ENCODE results near the gene GINS1.
A peak's percentile ranks its signal among the peaks of the same experiment; 100 is the strongest.

GINS1 gene

GRCh38 chr20:25402583-25402982, 4.9 kb upstream of the GINS1 start:
- no peak for TF ChIP-seq CTCF (conservative IDR thresholded peaks at IDR 0.05)
- H3K27ac ChIP-seq, result no peak overlapping the region

GRCh38 chr20:25408170-25408547, 686 bp downstream of the GINS1 start:
- peak overlapping the region; percentile 82 for H3K27ac ChIP-seq
- TF ChIP-seq CTCF (conservative IDR thresholded peaks at IDR 0.05), result no peak

- peak overlapping the region; percentile 82; the same call in 1 of the 2 replicates for H3K27ac ChIP-seq
- TF ChIP-seq CTCF (conservative IDR thresholded peaks at IDR 0.05), result no peak
Observed at GRCh38 chr20:25408890-25409289, 1.4 kb downstream of the GINS1 start.

GRCh38 chr20:25418776-25419175, 11.3 kb downstream of the GINS1 start:
- TF ChIP-seq CTCF (conservative IDR thresholded peaks at IDR 0.05), result no peak
- H3K27ac ChIP-seq, result no peak overlapping the region

- no peak for TF ChIP-seq CTCF (conservative IDR thresholded peaks at IDR 0.05)
- no peak overlapping the region for H3K27ac ChIP-seq
Observed at GRCh38 chr20:25421102-25421501, 13.6 kb downstream of the GINS1 start.

- H3K27ac ChIP-seq, result no peak overlapping the region
- no peak for TF ChIP-seq CTCF (conservative IDR thresholded peaks at IDR 0.05)
Observed at GRCh38 chr20:25422032-25422431, 14.6 kb downstream of the GINS1 start.

- TF ChIP-seq CTCF (conservative IDR thresholded peaks at IDR 0.05), result no peak
- H3K27ac ChIP-seq, result no peak overlapping the region
Observed at GRCh38 chr20:25424536-25424935, 17.1 kb downstream of the GINS1 start.

- TF ChIP-seq CTCF (conservative IDR thresholded peaks at IDR 0.05), result no peak
Observed at GRCh38 chr20:25437153-25437581, 29.7 kb downstream of the GINS1 start.

More at GRCh38 chr20:25437153-25437581, 29.7 kb downstream of the GINS1 start:
- no peak overlapping the region for H3K27ac ChIP-seq
